Upper lobe of left lung (tissue), 6 donors: ENCODE measurements around the gene C19orf38. TPM values are rescaled to one million over a fixed set of nuclear protein-coding genes. Genes with fewer than 3 reads are reported as not detected.

ENCODE experiments used
- ATAC-seq, 2 donors: fragments of 200-7000 bp; cut with Tn5 transposase; one replicate each; pipeline ENCODE4 v1.9.1; 2022; ENCODE audit warnings: mild to moderate bottlenecking in 2 of 2, moderate library complexity in 2 of 2; ENCODE audit not compliant: low FRiP score in 2 of 2
- DNase-seq, 2 donors: peaks; one replicate each; pipeline ENCODE4 v3.0.0-alpha.2; 2019 to 2020
- H3K27ac ChIP-seq, 4 donors: fragments of 200-600 bp; sonication (generic); one replicate each; pipeline ENCODE4 v1.5.1; 2016 to 2019
- H3K27me3 ChIP-seq, 4 donors: fragments of 200-600 bp; sonication (generic); one replicate each; pipeline ENCODE4 v1.5.1; 2017 to 2019
- H3K36me3 ChIP-seq, 4 donors: fragments of 200-600 bp; sonication (generic); one replicate each; pipeline ENCODE4 v1.5.1; 2016 to 2019
- H3K4me1 ChIP-seq, 4 donors: fragments of 200-600 bp; sonication (generic); one replicate each; pipeline ENCODE4 v1.5.1; 2018 to 2019
- H3K4me3 ChIP-seq, 4 donors: fragments of 200-600 bp; sonication (generic); one replicate each; pipeline ENCODE4 v1.5.1; 2017 to 2019; ENCODE audit warnings: mild to moderate bottlenecking in 2 of 4, moderate library complexity in 1 of 4
- H3K9me3 ChIP-seq, 4 donors: fragments of 200-600 bp; sonication (generic); one replicate each; pipeline ENCODE4 v1.5.1; 2018 to 2019
- EP300 ChIP-seq, 4 donors: sonication (generic); formaldehyde crosslinking; IDR thresholded peaks; one replicate each; pipeline ENCODE4 v1.5.1; 2017; ENCODE audit warnings: antibody characterized with exemption in 4 of 4, control low read depth in 2 of 4
- POLR2A ChIP-seq, 4 donors: fragments of 450-650 bp; IDR thresholded peaks; one replicate each; pipeline ENCODE4 v1.5.1; 2016 to 2017; ENCODE audit warnings: antibody characterized with exemption in 4 of 4, mild to moderate bottlenecking in 2 of 4
- POLR2AphosphoS5 ChIP-seq, 2 donors: sonication (generic); formaldehyde crosslinking; IDR thresholded peaks; one replicate each; pipeline ENCODE4 v1.5.1; 2017; ENCODE audit warnings: antibody characterized with exemption in 2 of 2
- WGBS, 2 donors: methylation state at CpG; one replicate each; pipeline ENCODE4 v1.1.5; 2017 to 2018; 5-methylcytosine and 5-hydroxymethylcytosine counted together
- total RNA-seq, 6 donors: library from RNA; depleted of rRNA in 4 of 6; stranded (reverse); fragments of >200 nt in 4 of 6; gene quantifications; one replicate each; pipeline versions ENCODE4 v1.1.0 to v1.2.1, GENCODE V29; 2016 to 2021
- TF ChIP-seq, protein P1 (sequence below), 6 experiments: fragments of 450-650 bp in 4 of 6; fragments of 200-600 bp in 2 of 6; sonication (generic) in 2 of 6; IDR thresholded peaks; one replicate each; pipeline ENCODE4 v1.5.1; 2016 to 2019; ENCODE audit warnings: antibody characterized with exemption in 6 of 6
- donor health status: DM: no; HTN: no; CAD: no; lungs with moderate emphysema.
- donor health status: DM: no; HTN: yes; CAD: no; lungs with severe emphysema.

C19orf38 gene
- total RNA-seq, 6 donors from 2014 or later: 2.8 to 26.2 (median 6.8) TPM

DNA sequence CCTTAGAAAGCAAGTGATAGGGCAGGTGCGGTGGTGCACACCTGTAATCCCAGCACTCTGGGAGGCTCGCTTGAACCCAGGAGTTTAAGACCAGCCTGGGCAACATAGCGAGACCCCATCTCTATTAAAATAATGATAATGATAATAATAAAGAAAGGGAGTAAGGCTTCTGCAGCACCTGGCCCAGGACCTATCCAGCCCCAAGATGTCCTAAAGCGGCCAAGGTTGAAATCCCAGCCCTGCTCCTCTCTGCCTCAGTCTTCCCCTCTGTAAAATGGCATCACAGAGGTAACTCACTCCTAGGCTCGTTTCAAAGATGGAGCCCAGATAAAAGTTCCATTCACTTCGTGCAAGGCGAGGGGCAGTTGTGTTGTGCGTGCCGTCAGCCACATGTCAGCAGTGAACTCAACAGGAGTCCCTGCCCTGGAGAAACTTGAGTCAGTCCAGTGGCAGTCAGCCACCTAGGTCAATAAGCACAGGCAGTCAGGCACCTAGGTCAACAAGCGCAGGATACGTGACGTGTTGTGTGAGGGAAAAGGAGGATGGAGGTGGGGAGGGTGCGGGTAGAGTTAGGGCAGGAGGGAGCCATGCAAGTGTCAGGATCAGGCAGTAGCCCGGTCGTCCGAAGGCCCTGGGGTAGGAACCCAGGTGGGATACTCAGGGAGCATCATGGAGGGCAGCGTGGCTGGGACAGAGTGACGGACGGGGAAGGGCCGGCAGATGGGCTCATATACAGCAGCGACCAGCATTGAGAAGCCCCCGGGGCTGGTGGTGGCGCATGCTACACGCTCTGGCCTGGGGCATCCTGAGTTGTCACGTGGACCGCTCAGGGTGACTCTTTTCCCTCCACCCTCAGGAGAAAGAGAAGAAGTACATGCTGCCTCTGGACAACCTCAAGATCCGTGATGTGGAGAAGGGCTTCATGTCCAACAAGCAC, 28.8 kb upstream of the C19orf38 start:
- Histone ChIP-seq H3K27ac (no peak overlapping the region), H3K9me3 (no peaks in the 10 kb centered on the region), H3K27me3 (no peaks in the 10 kb centered on the region), H3K4me1 (peaks cover 0 to 2% (median 0%) of the 10 kb centered on the region in 4 donors), H3K36me3 (peaks cover 33 to 97% (median 85%) of the 10 kb centered on the region in 4 donors), H3K4me3 (no peak overlapping the region)
- DNase-seq (no peak), ATAC-seq (no peak)
- 96% methylated on average over 24 to 27 of the region's 27 CpGs for WGBS, 2 donors
- TF ChIP-seq POLR2A (IDR thresholded peaks at IDR 0.05) (no peak), EP300 (IDR thresholded peaks at IDR 0.05) (no peak), POLR2AphosphoS5 (IDR thresholded peaks at IDR 0.05) (no peak)
- TF ChIP-seq, protein P1, sequence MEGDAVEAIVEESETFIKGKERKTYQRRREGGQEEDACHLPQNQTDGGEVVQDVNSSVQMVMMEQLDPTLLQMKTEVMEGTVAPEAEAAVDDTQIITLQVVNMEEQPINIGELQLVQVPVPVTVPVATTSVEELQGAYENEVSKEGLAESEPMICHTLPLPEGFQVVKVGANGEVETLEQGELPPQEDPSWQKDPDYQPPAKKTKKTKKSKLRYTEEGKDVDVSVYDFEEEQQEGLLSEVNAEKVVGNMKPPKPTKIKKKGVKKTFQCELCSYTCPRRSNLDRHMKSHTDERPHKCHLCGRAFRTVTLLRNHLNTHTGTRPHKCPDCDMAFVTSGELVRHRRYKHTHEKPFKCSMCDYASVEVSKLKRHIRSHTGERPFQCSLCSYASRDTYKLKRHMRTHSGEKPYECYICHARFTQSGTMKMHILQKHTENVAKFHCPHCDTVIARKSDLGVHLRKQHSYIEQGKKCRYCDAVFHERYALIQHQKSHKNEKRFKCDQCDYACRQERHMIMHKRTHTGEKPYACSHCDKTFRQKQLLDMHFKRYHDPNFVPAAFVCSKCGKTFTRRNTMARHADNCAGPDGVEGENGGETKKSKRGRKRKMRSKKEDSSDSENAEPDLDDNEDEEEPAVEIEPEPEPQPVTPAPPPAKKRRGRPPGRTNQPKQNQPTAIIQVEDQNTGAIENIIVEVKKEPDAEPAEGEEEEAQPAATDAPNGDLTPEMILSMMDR (IDR thresholded peaks at IDR 0.05): no peak

DNA sequence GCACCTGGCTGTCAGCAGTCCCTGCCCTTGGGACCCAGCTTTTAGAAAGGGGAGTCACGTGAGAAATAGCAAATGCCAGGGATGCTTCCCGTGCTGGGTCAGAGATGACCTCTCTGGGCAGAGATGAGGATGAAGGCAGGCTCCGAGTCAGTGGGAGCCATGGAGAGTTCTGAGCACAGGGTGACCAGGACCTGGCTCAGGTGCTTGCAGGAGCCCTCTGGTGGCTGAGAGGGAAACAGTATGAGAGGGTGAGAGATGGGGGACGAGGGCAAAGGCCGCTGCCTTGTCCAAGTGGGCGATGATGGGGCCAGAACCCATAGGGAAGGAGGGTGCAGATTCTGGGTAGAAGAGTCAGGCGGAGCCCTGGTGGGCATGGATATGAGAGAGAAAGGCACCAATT, 28.0 kb upstream of the C19orf38 start:
- no peak overlapping the region for H3K4me3 ChIP-seq
- ATAC-seq: no peak
- 83 to 88% methylated on average over 6 to 7 of the region's 7 CpGs for WGBS, 2 donors
- TF ChIP-seq EP300 (IDR thresholded peaks at IDR 0.05) (no peak), POLR2AphosphoS5 (IDR thresholded peaks at IDR 0.05) (no peak), POLR2A (IDR thresholded peaks at IDR 0.05) (no peak)
- TF ChIP-seq, protein P1 (IDR thresholded peaks at IDR 0.05): peak in 2 of 6 experiments; percentile 10 to 20
- H3K27me3 ChIP-seq: no peaks in the 10 kb centered on the region
- peaks cover 0 to 2% (median 0%) of the 10 kb centered on the region in 4 donors for H3K4me1 ChIP-seq
- peaks cover 37 to 98% (median 87%) of the 10 kb centered on the region in 4 donors for H3K36me3 ChIP-seq
- no peak overlapping the region for H3K27ac ChIP-seq
- no peak for DNase-seq
- no peaks in the 10 kb centered on the region for H3K9me3 ChIP-seq

DNA sequence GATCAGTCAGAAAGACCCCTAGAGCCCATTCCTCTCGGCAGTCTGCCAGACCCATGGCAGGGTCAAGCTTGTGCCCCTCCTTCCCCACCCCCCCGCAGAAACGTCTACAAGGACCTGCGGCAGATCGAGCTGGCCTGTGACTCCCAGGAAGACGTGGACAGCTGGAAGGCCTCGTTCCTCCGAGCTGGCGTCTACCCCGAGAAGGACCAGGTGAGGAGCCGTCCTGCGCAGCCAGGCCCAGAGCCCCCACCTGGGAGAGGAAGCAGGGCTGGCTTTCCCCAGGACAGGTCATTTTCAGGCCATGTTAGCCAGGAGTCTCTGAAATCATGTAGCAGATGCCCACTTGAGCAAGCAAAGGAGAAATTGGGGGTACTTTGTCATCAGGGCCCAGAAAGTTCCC, 24.5 kb upstream of the C19orf38 start:
- no peak for ATAC-seq

DNA sequence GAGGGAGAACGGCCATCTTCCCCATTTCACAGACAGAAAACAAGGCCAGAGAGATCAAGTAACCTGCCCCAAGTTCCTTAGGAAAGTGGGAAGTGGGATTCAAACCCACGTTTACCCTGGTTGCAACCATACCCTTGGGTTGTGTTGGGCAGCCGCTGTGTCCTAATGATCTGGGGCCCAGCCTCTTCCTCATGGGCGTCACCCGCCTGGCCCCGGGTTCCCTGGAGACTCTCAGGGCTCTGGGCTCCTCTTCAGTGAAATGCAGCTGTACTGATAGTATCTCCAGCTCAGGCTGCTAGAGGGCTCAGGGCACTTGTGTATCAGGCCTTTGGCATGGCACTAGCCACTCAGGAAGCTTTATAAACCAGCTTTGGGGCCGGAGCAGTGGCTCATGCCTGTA, 22.0 kb upstream of the C19orf38 start:
- TF ChIP-seq POLR2AphosphoS5 (IDR thresholded peaks at IDR 0.05): no peak
- TF ChIP-seq, protein P1 (IDR thresholded peaks at IDR 0.05): no peak
- no peak for TF ChIP-seq POLR2A (IDR thresholded peaks at IDR 0.05)
- TF ChIP-seq EP300 (IDR thresholded peaks at IDR 0.05): no peak
- Histone ChIP-seq H3K27me3 (no peaks in the 10 kb centered on the region), H3K36me3 (peaks cover 52 to 98% (median 87%) of the 10 kb centered on the region in 4 donors), H3K27ac (no peak overlapping the region), H3K4me3 (no peak overlapping the region), H3K4me1 (no peaks in the 10 kb centered on the region), H3K9me3 (no peaks in the 10 kb centered on the region)
- WGBS, 2 donors: 80 to 91% methylated on average over 6 to 7 of the region's 7 CpGs
- DNase-seq (peak in 1 of 2 donors; percentile 26), ATAC-seq (peak in 1 of 2 donors; percentile 47)

More for the DNA sequence above, 24.5 kb upstream of the C19orf38 start:
- no peaks in the 10 kb centered on the region for H3K4me1 ChIP-seq
- 94 to 100% methylated on average over 4 to 9 of the region's 12 CpGs for WGBS, 2 donors
- TF ChIP-seq EP300 (IDR thresholded peaks at IDR 0.05) (no peak), POLR2A (IDR thresholded peaks at IDR 0.05) (no peak), POLR2AphosphoS5 (IDR thresholded peaks at IDR 0.05) (no peak)
- TF ChIP-seq, protein P1 (IDR thresholded peaks at IDR 0.05): no peak
- H3K36me3 ChIP-seq: peaks cover 52 to 98% (median 87%) of the 10 kb centered on the region in 4 donors
- peak in 1 of 2 donors; percentile 62 for DNase-seq
- no peaks in the 10 kb centered on the region for H3K27me3 ChIP-seq
- H3K27ac ChIP-seq: no peak overlapping the region
- no peaks in the 10 kb centered on the region for H3K9me3 ChIP-seq
- no peak overlapping the region for H3K4me3 ChIP-seq
